GM21737 (cell line): Measurements from ENCODE around the gene KLK2.

Experiments
- ATAC-seq: cut with Tn5 transposase; IDR thresholded peaks from one replicate; pipeline ENCODE4 v1.9.1; 2021; ENCODE audit warnings: mild to moderate bottlenecking, moderate library complexity; ENCODE audit not compliant: unreplicated experiment

Gene KLK2

DNA sequence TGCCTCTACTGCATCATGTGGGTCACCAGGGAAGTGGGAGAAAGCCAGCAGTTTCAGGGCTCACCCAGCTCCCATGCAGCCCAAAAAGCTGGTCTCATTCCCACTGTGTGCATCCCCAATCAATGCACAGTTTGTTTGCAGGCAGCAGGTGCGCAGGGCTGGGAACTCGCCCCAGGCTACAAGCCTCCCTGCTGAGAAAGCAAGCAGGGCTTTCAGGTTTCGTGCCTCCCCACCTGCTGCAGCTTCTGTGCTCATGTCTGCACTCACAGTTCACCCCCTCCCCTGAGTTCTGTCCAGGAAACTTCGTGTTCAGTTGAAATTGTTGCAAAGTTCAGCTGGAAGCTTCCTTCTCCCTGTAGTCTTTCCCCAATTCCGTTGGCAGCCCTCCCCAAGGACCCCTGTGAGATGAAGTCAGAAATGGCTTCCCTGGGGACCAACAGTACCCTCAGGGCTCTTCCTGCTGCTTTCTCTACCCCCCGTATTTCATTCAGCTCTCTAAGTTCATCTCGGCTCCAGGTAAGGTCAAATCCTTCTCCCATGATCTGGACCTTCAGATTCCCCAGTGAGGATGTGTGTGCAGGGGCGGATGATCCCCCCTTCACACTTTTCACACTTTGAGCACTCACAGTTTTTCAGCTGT is 28.8 kb upstream of the KLK2 start:
- no peak for ATAC-seq

DNA sequence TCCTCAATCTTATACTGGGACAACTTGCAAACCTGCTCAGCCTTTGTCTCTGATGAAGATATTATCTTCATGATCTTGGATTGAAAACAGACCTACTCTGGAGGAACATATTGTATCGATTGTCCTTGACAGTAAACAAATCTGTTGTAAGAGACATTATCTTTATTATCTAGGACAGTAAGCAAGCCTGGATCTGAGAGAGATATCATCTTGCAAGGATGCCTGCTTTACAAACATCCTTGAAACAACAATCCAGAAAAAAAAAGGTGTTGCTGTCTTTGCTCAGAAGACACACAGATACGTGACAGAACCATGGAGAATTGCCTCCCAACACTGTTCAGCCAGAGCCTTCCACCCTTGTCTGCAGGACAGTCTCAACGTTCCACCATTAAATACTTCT is 22.5 kb upstream of the KLK2 start:
- ATAC-seq = no peak

DNA sequence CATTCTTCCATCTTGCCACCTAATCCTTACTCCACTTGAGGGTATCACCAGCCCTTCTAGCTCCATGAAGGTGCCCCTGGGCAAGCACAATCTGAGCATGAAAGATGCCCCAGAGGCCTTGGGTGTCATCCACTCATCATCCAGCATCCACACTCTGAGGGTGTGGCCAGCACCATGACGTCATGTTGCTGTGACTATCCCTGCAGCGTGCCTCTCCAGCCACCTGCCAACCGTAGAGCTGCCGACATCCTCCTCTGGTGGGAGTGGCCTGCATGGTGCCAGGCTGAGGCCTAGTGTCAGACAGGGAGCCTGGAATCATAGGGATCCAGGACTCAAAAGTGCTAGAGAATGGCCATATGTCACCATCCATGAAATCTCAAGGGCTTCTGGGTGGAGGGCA is 21.6 kb upstream of the KLK2 start:
- ATAC-seq = no peak

- no peak for ATAC-seq
Observed at GRCh38 chr19:50854636-50855410, 18.4 kb upstream of the KLK2 start, which contains the start of gene KLK3. KLK3 (plus strand) TSS chr19:50854915; CDS start chr19:50854956, 41 bp downstream.

- ATAC-seq = no peak
Observed at GRCh38 chr19:50857366-50857765, 15.9 kb upstream of the KLK2 start.

DNA sequence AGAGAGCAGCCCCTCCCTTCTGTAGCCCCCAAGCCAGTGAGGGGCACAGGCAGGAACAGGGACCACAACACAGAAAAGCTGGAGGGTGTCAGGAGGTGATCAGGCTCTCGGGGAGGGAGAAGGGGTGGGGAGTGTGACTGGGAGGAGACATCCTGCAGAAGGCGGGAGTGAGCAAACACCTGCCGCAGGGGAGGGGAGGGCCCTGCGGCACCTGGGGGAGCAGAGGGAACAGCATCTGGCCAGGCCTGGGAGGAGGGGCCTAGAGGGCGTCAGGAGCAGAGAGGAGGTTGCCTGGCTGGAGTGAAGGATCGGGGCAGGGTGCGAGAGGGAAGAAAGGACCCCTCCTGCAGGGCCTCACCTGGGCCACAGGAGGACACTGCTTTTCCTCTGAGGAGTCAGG is 14.4 kb upstream of the KLK2 start:
- ATAC-seq = no peak

DNA sequence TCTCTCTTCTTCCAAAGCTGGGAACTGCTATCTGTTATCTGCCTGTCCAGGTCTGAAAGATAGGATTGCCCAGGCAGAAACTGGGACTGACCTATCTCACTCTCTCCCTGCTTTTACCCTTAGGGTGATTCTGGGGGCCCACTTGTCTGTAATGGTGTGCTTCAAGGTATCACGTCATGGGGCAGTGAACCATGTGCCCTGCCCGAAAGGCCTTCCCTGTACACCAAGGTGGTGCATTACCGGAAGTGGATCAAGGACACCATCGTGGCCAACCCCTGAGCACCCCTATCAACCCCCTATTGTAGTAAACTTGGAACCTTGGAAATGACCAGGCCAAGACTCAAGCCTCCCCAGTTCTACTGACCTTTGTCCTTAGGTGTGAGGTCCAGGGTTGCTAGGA is 13.4 kb upstream of the KLK2 start:
- no peak for ATAC-seq

DNA sequence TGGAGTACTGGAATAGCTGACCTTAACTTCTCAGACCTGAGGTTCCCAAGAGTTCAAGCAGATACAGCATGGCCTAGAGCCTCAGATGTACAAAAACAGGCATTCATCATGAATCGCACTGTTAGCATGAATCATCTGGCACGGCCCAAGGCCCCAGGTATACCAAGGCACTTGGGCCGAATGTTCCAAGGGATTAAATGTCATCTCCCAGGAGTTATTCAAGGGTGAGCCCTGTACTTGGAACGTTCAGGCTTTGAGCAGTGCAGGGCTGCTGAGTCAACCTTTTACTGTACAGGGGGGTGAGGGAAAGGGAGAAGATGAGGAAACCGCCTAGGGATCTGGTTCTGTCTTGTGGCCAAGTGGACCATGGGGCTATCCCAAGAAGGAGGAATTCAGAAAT is 12.2 kb upstream of the KLK2 start:
- ATAC-seq = no peak

GRCh38 chr19:50861496-50862286 is 11.5 kb upstream of the KLK2 start:
- no peak for ATAC-seq

GRCh38 chr19:50869479-50869878 is 3.8 kb upstream of the KLK2 start:
- ATAC-seq = no peak

DNA sequence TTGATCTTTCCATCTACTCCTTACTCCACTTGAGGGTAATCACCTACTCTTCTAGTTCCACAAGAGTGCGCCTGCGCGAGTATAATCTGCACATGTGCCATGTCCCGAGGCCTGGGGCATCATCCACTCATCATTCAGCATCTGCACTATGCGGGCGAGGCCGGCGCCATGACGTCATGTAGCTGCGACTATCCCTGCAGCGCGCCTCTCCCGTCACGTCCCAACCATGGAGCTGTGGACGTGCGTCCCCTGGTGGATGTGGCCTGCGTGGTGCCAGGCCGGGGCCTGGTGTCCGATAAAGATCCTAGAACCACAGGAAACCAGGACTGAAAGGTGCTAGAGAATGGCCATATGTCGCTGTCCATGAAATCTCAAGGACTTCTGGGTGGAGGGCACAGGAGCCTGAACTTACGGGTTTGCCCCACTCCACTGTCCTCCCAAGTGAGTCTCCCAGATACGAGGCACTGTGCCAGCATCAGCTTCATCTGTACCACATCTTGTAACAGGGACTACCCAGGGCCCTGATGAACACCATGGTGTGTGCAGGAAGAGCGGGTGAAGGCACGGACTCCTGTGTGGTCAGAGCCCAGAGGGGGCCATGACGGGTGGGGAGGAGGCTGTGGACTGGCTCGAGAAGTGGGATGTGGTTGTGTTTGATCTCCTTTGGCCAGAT is 2.7 kb upstream of the KLK2 start:
- ATAC-seq = no peak

DNA sequence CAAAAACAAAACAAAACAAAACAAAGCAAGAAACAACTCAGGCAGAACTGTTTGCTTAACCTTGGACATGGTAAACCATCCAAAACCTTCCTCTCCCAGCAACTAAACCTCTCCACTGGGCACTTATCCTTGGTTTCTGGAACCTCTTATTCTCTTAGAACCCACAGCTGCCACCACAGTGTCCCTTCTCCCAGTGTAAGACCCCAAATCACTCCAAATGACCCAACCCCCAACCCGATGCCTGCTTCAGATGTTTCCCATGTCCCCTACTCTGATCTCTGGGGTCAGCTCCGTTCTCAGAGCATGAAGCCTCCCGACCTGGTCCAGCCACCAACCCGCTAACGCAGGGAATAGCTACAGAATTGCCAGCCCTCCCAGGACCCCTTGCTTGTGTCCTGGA is 972 bp downstream of the KLK2 start:
- no peak for ATAC-seq

- ATAC-seq = no peak
Observed at GRCh38 chr19:50875795-50876422, 2.7 kb downstream of the KLK2 start.

- no peak for ATAC-seq
Observed at GRCh38 chr19:50876456-50876855, 3.2 kb downstream of the KLK2 start.

GRCh38 chr19:50877338-50877737 is 4.1 kb downstream of the KLK2 start:
- no peak for ATAC-seq

GRCh38 chr19:50878851-50879250 is 5.6 kb downstream of the KLK2 start:
- no peak for ATAC-seq

GRCh38 chr19:50880241-50880640 is 7.0 kb downstream of the KLK2 start:
- no peak for ATAC-seq

GRCh38 chr19:50882188-50882587 is 8.9 kb downstream of the KLK2 start:
- no peak for ATAC-seq

GRCh38 chr19:50889638-50890037 is 16.4 kb downstream of the KLK2 start:
- no peak for ATAC-seq

DNA sequence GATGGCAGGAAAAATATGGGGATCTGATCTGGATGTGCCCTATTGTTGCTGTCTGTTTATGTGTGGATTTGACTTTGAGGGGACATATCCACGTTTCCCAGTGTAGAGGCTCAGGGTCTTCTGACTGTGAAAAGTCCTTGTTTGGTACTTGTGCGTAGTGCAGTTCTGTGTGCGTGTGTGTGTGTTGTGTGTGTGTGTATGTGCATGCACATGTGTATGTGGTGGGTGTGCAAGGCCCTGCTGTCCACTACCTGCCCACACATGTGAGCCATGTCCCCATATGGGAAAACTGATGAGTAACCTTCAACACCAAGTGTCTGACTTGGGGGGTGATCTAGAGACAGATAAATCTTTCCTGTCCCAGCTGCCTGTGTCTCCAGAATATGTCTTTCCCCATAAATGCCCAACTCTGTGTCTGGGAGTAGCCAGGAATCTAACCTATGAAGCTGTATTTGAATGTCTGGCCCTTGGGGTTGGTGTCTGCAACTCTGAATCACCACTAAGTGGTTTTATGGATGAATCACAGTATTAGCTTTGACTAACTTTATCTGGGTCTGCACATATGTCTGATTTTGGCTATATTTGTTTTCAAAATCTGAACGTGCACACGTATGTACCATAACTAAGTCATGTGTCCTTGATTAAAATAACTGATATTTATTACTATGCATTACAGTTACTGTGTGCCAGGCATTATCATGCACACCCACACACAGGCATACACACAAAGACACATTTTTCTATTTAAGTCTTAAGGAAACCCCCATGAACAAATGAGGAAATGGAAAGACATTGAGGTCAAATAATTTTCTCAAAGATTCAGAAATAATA is 17.4 kb downstream of the KLK2 start:
- no peak for ATAC-seq
